NOMO-1 treated with DMSO at 0.1 percent for 48 hours (cell line): ENCODE measurements around the gene PANK1.
A peak's percentile ranks its signal among the peaks of the same experiment; 100 is the strongest.

Experiments
- DNase-seq: peaks from one replicate; lab custom pipeline; 2025; ENCODE audit not compliant: unreplicated experiment; lab: John Stamatoyannopoulos, UW

Gene PANK1

GRCh38 chr10:89644967-89645741 is at the start of gene PANK1:
TSS of gene PANK1 (minus strand) at chr10:89645242. CDS start at chr10:89644891, 351 bp downstream.
- peak; percentile 72 for DNase-seq

GRCh38 chr10:89693176-89693575 is 48.1 kb upstream of the PANK1 start:
- no peak for DNase-seq

DNA sequence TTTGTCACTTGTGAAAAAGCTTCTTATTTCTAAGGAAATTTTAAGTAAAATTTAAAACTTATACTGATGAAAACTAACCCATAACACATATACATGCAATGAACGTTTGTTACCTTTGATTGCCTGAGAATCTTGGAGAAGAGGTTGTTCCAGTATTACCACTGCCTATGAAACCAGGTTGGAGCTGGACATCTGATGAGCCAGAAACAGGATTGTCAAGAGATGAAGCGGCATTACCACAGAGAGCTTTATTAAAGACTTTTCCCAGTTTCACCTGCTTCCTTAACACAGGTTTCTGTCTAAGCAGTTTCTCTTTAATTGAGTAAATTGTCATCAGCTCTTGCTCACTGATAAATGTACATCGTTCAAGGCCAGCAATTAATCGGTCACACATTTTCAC is 47.4 kb upstream of the PANK1 start:
- DNase-seq = no peak

DNA sequence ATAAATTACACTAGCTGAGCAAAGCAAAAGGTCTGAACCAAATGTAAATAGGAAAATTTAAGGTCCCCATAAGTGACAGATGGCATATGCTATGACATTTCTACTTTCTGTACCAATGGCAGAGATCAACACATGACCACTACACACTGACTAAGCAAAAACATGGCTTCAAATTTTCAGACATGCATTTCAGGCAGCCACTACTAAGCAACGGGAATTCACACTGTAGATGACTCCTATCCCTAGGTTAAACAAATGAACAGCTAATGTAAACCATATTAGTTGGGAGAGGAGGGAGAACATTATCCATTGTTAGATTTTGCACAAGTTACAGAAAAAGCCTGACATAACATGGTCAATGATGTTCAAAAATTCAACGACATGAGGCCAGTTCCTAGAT is 45.0 kb upstream of the PANK1 start:
- no peak for DNase-seq

DNA sequence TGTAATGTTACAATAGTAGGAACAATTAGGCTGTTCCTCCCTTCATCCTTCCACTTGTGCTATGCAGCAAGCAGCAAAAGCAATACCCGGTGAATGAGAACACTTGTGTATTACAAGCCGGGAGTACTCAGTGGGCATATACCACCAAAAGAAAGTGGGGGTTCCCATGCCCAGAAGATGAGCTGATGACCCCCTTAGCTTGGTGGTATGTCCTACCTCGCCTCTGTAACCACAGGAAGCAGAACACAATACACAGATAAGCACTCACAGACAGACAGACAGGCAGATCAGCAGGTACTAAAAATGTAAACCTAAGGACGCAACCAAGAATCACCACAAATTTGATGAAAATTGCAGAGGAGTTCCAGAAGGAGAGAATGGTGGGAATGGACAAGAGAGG is 40.9 kb upstream of the PANK1 start:
- no peak for DNase-seq

DNA sequence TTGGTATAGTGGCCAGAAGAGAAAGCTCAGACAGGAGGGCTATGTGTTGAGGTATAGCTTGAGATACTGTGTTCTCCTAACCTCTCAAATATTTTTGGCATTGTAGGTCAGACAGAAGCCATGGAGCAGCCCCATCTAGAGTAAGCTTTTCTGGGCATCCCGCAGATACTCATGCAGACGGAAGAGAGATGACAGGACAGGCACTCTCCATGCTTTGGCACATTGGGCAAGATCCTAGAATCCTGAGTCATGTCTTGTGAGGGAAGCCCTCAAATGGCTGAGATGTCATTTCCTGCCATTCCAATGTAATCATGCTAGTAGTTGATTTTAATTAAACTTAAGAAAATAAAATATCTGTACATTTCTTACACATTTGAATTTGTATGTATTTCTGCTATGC is 39.6 kb upstream of the PANK1 start:
- peak; percentile 29 for DNase-seq

DNA sequence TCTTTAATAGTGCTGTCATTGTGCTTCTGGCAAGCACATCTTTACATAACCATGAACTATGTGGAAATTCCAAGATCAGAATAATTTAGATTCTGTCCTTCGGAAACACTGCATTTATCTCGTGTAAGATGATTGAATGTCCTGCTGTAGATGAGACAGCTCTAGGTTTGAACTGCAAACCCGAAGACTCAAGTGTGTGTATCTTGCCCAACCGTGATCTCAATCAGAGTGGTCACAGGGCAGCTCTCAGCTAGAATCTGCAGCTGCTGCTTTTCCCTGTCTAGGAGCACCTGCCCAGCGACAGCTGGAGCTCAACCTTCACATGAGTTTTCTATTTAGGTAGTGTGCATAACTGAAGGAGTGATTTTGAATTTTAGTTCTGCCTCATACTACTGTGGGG is 38.8 kb upstream of the PANK1 start:
- DNase-seq = no peak

GRCh38 chr10:89679986-89680385 is 34.9 kb upstream of the PANK1 start:
- no peak for DNase-seq

GRCh38 chr10:89677341-89677740 is 32.3 kb upstream of the PANK1 start:
- DNase-seq = no peak

GRCh38 chr10:89670926-89671325 is 25.9 kb upstream of the PANK1 start:
- DNase-seq = no peak

- DNase-seq = no peak
Measured at GRCh38 chr10:89669985-89670384, 24.9 kb upstream of the PANK1 start.

- no peak for DNase-seq
Measured at GRCh38 chr10:89668386-89669071, 23.5 kb upstream of the PANK1 start.

GRCh38 chr10:89666138-89666537 is 21.1 kb upstream of the PANK1 start:
- no peak for DNase-seq

DNA sequence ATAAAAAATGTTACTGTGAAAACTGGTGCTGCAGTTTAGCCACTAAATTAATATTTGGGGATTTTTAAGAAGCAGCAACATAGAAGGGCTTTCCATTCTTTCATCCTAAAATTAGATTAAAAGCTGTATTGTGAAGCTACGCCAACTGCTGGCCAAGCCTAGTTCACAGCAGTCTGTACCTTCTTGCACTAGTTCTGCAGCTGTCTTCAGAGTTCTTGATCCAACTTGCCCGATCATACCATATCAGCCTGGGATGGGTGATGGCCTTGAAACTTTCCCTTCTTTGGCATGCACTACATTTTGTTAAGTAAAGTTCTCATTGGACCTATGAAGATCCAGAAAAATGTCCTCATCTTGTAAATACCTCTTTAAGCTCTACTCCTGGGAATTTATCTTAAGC is 20.3 kb upstream of the PANK1 start:
- DNase-seq = no peak

DNA sequence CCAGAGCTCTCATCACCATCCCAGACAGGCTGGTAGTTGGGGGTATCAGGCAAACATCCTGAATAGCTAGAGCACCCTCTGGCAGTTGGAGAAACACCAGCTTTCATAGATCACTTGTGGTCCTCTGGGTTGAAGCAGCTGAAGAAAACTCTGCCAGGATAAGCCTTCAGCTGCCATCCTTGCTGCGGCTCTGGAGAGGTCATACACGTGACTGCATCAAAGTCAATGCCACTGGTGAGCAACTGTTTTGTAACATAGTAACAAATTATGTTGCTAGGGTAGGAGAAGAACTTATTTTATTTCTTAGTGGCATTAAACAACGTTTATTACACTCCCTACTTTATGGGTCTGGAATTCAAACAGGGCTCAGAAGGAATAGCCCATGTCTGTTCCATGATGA is 19.2 kb upstream of the PANK1 start:
- DNase-seq = no peak

DNA sequence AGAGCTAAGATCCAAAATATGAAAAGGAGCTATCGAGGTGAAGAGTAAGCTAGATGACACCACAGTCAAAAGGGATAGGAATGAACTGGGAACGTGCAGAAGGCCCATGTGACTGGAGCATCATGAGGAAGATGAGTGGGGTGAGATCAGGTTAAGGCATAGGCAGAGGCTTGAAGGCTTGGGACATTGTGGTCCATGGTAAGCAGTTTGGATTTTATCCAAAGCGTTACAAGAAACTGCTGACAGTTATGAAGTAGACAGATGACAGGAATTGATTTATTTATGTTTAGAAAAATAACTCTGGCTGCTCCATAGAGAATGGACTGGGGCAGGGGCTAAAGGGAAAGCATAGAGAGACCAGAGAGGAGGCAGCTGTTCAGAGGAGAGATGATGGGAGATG is 18.1 kb upstream of the PANK1 start:
- no peak for DNase-seq

GRCh38 chr10:89662596-89662995 is 17.6 kb upstream of the PANK1 start:
- no peak for DNase-seq

GRCh38 chr10:89659143-89660131 is 14.4 kb upstream of the PANK1 start:
- no peak for DNase-seq

DNA sequence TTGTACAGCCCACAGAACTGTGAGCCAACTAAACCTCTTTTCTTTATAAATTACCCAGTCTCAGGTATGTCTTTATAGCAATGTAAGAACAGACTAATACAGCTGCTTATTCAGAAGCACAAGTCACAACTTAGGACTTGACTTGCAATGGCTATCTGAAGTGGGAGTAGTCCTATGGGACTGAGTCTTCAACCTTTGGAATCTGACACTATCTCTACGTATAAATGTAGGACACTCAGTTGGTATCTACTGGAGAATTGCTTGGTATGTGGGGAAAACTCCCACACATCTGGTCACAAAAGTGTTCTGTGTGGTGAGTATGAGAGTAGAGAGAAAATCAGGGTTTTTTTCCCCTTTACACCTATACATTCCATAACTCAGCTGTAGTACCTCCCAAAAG is 12.3 kb upstream of the PANK1 start:
- DNase-seq = no peak

DNA sequence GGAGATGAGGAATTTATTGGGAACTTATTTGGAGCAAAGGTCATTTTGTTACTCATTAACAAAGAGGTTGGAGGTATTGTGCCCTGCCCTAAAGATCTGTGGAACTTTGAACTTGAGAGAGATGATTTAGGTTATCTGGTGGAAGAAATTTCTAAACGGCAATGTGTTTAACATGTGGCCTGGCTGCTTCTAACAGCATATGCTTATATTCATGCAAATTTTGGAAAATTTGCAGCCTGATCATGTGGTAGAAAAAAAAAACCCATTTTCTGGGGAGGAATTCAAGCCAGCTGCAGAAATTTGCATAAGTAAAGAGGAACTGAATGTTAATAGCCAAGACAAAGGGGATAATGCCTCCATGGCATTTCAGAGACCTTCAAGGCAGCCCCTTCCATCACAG is 10.7 kb upstream of the PANK1 start:
- DNase-seq = no peak

- no peak for DNase-seq
Measured at GRCh38 chr10:89653410-89653869, 8.4 kb upstream of the PANK1 start.
